Measurements from ENCODE around the gene TSPAN15. TPM values are rescaled to one million over a fixed set of nuclear protein-coding genes. Genes with fewer than 3 reads are reported as not detected.

TSPAN15 gene
- total and polyA plus RNA-seq, 2 experiments from 2014 or later, result 252 to 289 TPM

GRCh38 chr10:69538461-69538860 lies 87.2 kb downstream of the TSPAN15 start:
- Histone ChIP-seq H3K27ac (no peak overlapping the region), H3K9me3 (ENCODE audit: low read depth) (no peaks in the 10 kb centered on the region), H3K4me3 (no peak overlapping the region), H3K27me3 (no peaks in the 10 kb centered on the region), H3K4me1 (ENCODE audit: low read depth) (no peaks in the 10 kb centered on the region), H3K36me3 (no peaks in the 10 kb centered on the region)
- no peak for TF ChIP-seq CTCF (IDR thresholded peaks at IDR 0.05; ENCODE audit: low read depth, low read length)
- no peak for DNase-seq (ENCODE audit: low read depth in 1 of 2, low spot score in 1 of 2)

- no peak overlapping the region for H3K27ac ChIP-seq
These were observed 90.2 kb downstream of the TSPAN15 start for GRCh38 chr10:69541463-69541862.

GRCh38 chr10:69549959-69550358 lies 98.7 kb downstream of the TSPAN15 start:
- Histone ChIP-seq H3K27ac (no peak overlapping the region), H3K9me3 (ENCODE audit: low read depth) (no peaks in the 10 kb centered on the region), H3K4me1 (ENCODE audit: low read depth) (no peaks in the 10 kb centered on the region), H3K36me3 (no peaks in the 10 kb centered on the region), H3K27me3 (no peaks in the 10 kb centered on the region), H3K4me3 (no peak overlapping the region)
- TF ChIP-seq CTCF (IDR thresholded peaks at IDR 0.05; ENCODE audit: low read depth, low read length), result no peak
- no peak for DNase-seq (ENCODE audit: low read depth in 1 of 2, low spot score in 1 of 2)

More at GRCh38 chr10:69541463-69541862, 90.2 kb downstream of the TSPAN15 start:
- Histone ChIP-seq H3K9me3 (ENCODE audit: low read depth) (no peaks in the 10 kb centered on the region), H3K36me3 (no peaks in the 10 kb centered on the region), H3K27me3 (no peaks in the 10 kb centered on the region), H3K4me3 (no peak overlapping the region), H3K4me1 (ENCODE audit: low read depth) (no peaks in the 10 kb centered on the region)
- DNase-seq (ENCODE audit: low read depth in 1 of 2, low spot score in 1 of 2), result no peak
- no peak for TF ChIP-seq CTCF (IDR thresholded peaks at IDR 0.05; ENCODE audit: low read depth, low read length)

- Histone ChIP-seq H3K36me3 (no peaks in the 10 kb centered on the region), H3K4me1 (ENCODE audit: low read depth) (no peaks in the 10 kb centered on the region), H3K27me3 (peaks cover 10% of the 10 kb centered on the region), H3K27ac (no peak overlapping the region), H3K4me3 (no peak overlapping the region), H3K9me3 (ENCODE audit: low read depth) (no peaks in the 10 kb centered on the region)
- DNase-seq (ENCODE audit: low read depth in 1 of 2, low spot score in 1 of 2), result no peak
- TF ChIP-seq CTCF (IDR thresholded peaks at IDR 0.05; ENCODE audit: low read depth, low read length), result no peak
These were observed 101.0 kb downstream of the TSPAN15 start for GRCh38 chr10:69552268-69552667.

- no peaks in the 10 kb centered on the region for H3K9me3 ChIP-seq (ENCODE audit: low read depth)
- no peaks in the 10 kb centered on the region for H3K36me3 ChIP-seq
These were observed 102.1 kb downstream of the TSPAN15 start for GRCh38 chr10:69553328-69553727.

More at GRCh38 chr10:69553328-69553727, 102.1 kb downstream of the TSPAN15 start:
- DNase-seq (ENCODE audit: low read depth in 1 of 2, low spot score in 1 of 2), result no peak
- no peak for TF ChIP-seq CTCF (IDR thresholded peaks at IDR 0.05; ENCODE audit: low read depth, low read length)
- no peak overlapping the region for H3K27ac ChIP-seq
- no peaks in the 10 kb centered on the region for H3K4me1 ChIP-seq (ENCODE audit: low read depth)
- peaks cover 15% of the 10 kb centered on the region for H3K27me3 ChIP-seq
- H3K4me3 ChIP-seq, result no peak overlapping the region
